Measurements from ENCODE around the gene CYBB.
A peak's percentile ranks its signal among the peaks of the same experiment; 100 is the strongest.

The CYBB gene

DNA sequence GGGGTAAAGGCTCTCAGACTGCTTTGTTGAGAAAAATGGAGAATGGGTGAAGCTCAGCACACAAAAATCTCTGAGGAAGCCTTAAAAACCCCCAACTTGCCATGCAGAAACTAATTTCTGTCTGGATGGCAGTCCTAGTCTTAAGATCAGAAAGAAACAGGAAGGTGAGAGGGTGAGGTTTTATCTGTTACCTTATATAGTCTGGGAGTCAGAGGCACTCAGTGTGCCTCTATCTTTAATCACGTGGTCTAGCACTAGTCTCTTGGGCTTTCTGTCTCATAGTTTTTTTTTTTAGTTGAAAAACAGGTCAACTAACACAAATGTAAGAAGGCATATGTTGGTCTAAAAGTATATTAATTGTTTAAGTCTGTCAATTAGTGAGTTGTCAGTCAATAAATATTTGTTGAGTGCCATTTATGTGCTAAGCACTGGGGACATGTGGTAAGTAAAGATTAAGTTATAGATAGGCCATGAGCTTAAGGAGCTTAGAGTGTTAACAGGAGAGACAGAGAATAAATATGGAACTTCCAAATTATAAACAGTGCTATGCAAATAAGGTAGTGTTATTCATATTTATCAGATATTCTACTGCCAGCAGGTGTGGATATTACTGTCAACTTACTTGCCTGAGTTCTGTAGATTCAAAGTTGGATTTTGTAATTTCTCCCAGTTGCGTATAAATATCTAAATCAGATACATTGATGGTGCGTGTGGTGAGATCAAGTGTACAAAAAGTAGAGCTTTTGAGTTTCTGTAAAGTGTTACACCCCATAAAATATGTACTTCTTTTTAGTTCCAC lies 7.0 kb downstream of the CYBB start:
- DNase-seq (ENCODE audit: low spot score) = no peak

DNA sequence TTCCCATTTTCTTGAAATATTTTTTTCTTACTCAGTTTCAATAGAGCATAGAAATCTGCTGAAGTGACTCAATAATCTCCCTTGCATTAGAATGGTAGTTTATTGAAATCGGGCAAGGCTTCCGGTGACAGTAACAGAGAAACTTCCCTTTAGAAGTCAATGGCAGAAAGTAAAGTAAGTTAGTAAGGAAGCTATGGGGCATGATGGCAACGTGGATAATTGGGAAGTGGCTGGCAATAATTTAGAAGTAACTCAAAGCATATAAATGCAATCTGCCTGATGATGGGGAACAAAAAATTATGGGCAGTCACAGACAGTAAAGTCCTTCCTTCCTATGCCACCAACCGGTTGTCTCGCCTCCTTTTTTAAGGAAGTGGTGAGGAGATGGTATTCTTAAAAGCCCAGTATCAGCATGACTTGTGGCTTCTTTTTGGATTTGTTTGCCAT lies 7.6 kb downstream of the CYBB start:
- no peak for DNase-seq (ENCODE audit: low spot score)

DNA sequence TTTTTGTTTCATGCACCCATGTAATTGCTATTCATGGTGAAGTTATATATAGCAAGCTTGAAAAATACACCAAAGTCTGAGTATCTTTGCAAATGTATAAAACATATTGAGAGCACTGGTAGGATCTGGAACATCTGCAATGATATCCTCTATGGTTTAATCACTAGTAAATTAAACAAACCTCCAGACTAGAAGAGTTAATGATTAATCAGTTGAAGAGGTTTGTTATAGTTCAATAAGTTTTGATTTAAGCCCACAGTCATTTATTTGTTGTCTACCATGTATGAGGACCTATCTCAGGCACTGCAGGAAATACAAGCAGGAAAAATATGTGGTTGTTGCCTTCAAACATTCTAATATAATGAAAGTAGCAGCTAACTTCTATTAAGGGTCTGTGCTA lies 16.5 kb downstream of the CYBB start:
- no peak for DNase-seq (ENCODE audit: low spot score)

DNA sequence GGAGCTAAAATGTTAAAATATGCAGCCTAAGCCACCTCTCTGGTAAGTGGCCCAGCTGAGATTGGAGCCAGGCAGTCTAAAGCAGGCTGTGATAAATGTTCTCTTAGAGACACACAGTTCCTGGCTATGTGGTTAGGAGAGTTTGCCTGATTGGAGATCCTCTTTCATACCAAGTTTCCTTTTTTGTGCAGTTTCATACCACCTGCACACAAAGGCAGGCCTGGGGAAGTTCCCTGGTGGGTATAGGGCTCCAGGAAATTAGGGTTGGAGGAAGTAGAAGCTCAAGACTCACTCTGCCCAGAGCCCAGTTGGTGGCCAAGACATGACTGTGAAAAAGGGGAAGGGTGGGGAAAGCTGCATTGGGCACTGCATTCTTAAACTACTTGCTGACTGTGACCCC lies 16.9 kb downstream of the CYBB start:
- DNase-seq (ENCODE audit: low spot score) = no peak

DNA sequence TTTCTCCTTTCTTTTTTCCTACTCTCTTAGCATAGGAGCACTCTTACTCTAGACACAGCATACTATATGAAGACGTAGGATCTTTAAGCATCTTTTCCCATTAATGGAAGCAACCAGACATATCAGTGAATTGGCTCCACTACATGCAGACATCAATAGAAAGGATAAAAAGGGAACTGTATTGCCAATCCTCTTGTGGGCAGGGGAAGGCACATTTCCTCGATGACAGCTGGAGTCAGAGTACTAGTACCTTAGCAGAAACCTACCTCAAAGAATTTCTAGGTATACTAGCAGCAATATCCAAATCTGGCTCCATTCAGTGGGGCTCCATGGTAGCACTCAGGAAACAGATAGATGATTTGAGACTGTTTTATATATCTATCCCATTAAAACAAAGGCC lies 20.1 kb downstream of the CYBB start:
- no peak for DNase-seq (ENCODE audit: low spot score)

DNA sequence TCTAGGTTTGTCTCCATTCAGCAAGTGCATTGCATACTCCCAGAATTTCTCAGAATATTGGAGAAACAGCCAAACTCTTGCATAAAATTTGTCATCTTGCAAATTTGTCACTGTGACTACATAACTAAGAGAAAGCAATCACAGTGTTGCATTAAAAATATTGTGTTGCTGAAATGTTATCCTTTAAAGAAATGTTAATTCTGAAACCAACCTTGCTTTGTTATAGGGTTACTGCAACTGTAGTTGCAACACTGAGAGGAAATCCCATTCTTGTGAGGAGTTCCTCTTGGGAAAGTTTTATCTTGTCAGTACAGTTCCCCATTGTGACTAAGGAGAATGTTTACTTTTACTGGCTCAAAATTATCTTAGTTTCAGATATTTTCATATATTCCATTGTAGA lies 20.9 kb downstream of the CYBB start:
- DNase-seq (ENCODE audit: low spot score) = no peak

DNA sequence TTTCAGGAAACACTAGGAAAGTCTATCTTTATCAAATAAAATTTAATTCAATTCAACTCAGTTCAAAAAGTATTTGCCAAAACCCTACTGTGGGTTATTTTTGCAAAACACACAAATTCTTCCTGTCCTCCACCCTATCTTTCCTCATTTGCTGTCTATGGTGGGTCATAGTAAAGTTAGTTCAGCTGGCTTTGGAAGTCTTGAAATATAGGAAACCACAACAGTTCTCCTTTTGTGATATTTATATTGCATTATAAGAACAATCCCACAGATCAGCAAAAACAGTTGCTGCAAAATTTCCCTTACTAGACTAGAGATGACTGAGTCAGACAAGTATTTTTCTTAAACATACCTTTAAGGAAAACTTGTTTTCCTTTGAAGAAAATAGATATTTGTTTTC lies 22.2 kb downstream of the CYBB start:
- DNase-seq (ENCODE audit: low spot score) = no peak

DNA sequence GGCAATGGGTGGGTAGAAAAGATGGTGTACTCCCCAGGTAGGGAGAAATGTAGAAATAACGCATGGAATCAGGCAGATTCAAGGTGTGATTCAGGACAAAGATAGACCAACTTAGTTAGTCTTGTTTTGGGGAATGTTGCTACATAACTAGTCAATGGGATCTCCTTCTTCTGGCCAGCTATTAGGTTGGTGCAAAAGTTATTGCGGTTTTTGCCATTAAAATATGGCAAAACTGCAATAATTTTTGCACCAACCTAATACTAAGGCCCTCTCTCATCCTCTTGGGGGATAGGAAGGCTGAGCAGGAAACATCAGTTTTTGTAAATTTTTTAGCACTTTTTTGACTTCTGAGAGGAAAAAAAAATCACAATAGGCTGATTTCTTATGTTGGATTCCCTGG lies 23.2 kb downstream of the CYBB start:
- no peak for DNase-seq (ENCODE audit: low spot score)

DNA sequence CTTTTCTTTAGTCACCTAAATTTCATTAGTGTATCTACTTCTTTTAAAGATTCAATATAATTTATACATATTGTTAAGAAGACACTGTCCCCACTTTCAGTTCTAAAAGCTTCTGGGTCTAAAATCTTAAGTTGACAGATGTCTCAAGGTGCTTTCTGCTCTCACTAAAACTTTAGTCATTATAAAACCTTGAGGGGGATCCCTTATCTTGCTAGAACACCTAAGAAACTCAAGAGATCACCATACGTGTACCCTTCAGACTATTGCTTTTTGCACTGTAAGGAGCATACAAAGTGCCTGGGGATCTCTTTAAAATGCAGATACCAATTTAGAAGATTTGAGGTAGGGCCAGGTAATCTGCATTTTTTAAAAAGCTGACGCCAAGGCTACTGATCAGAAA lies 30.1 kb downstream of the CYBB start:
- no peak for DNase-seq (ENCODE audit: low spot score)

DNA sequence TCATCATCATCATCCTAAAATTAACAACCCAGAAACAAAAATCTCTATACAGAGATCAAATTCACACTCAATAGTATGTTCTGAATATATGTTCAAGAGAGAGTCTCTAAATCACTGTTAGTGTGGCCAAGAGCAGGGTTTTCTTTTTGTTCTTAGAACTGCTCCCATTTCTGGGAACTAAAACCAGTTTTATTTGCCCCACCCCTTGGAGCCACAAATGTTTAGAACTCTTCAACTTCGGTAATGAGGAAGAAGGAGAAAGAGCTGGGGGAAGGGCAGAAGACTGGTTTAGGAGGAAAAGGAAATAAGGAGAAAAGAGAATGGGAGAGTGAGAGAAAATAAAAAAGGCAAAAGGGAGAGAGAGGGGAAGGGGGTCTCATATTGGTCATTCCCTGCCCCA lies 32.3 kb downstream of the CYBB start:
- no peak for DNase-seq (ENCODE audit: low spot score)

DNA sequence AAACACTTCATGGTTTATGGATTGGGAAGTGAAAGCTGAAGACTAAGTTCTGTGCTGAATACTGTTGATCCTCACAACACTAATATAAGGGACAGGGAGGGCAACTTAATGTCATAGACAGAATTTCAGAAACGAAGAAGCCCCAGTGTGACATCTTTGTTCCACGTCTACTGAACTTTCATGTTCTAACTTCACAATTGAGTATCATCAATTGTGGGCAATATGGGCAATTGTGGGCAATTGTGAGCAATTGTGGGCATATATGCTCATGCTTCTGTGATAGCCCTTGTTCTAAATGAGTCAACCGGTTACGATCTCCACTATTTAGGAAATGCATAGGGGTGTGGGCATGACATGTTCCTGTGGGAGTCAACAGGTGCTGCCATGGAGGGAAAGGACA lies 33.7 kb downstream of the CYBB start:
- no peak for DNase-seq (ENCODE audit: low spot score)

DNA sequence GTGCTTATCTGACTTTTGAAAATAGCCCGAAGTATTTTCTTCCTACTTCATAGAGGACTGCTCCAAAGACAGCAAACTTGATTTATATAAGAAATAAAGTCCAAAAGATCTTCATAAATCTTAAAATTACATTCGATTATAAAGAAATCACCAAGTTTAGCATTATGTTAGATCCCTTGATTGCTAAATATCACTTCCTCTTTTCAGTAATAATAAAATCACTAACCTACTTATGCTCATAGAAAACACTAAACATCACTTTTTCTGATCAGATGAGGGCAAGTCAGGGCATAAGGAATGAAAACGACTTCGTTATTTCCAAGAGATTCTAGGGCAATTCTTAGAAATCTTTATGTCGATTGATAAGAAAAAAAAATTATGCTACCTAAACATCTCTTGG lies 35.5 kb downstream of the CYBB start:
- no peak for DNase-seq (ENCODE audit: low spot score)

DNA sequence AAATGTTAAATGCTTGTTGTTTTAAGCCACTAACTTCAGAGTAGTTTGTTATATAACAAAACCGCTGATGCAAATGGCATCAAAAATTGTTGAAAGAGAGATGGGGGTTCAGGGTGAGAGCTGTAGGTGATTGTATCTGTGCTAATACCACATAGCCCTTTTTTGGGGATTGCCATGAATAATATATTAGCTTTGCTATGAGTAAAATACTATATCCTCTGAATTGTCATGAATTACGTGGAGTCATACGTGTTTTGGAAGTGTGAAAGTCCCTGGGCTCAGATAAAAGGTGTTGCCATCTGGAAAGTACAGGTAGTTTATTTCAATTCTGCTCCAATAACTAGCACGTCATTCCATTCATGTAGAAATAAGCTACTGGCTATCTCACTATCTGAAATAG lies 36.9 kb downstream of the CYBB start:
- no peak for DNase-seq (ENCODE audit: low spot score)

DNA sequence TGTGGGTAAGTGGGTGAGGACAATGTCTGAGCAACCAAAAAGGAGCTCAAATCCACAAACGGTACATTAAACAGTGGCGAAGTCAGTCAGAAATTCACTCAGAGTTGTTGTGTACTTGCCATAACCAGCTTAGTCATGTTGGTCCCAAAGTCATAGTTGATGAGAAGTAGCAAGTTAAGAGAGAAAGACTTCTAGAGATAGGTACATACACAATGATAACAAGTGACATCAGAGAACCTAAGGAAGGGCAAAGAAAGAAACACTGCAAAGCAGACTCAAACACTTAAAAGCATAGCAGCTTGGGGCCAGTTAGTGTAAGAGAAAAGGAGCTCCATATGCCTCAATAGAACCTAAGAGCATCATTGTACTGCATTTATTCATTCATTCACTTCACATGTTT lies 37.3 kb downstream of the CYBB start:
- no peak for DNase-seq (ENCODE audit: low spot score)

DNA sequence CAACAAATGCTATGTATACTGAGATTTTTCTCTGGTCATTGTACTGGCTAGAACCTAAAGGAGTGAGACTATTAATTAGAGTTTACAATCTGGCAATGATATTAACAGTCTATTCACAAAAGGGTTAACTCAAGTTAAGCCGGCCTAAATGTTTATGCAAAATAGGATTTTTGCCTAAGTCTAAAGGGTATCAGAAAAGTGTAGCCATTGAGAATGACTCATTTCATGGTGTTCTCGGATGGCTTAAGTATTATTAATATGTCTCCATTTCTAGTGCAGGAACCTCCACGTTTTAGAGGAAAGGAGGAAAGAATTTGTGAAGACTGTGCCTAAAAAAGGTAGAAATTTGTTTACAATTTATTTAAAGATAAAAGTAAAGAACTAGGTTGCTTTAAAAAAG lies 37.7 kb downstream of the CYBB start:
- DNase-seq (ENCODE audit: low spot score) = no peak

DNA sequence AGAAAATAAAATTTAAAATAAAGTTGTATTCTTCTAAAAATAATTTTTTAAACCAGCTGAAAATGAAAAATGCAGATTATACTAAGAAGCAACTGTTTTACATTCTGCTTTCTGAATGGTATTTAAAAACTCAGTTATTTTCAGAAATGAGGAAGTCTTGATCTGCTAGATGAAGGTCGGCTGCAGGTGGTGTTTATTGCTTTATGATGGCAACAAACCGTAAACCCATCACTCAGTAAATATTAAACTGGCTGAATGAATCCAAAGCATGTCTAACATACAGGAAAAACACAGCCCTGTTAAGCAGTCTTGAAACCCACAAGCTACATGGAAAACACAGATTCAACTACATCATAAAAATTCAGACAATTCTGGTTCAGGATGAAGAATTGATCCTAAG lies 38.2 kb downstream of the CYBB start:
- DNase-seq (ENCODE audit: low spot score) = no peak

DNA sequence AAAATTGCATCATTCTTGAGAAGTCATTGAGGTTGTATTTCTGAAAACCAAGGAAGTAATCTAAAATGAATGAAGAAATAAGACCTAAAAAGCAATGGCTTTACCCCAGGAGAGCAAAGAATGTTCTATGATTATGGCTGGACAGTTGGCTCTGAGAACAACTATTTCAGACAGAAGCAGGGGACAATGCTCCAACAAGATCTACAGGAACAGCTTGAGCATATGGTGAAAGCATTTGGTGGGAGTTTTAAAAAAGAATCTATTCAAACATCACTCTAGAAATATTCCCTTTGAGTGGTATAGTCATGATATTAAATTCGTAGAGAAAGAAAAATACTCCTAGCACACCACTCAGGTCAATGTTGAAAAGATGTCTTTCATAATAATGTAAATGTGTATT lies 40.8 kb downstream of the CYBB start:
- DNase-seq (ENCODE audit: low spot score) = no peak

DNA sequence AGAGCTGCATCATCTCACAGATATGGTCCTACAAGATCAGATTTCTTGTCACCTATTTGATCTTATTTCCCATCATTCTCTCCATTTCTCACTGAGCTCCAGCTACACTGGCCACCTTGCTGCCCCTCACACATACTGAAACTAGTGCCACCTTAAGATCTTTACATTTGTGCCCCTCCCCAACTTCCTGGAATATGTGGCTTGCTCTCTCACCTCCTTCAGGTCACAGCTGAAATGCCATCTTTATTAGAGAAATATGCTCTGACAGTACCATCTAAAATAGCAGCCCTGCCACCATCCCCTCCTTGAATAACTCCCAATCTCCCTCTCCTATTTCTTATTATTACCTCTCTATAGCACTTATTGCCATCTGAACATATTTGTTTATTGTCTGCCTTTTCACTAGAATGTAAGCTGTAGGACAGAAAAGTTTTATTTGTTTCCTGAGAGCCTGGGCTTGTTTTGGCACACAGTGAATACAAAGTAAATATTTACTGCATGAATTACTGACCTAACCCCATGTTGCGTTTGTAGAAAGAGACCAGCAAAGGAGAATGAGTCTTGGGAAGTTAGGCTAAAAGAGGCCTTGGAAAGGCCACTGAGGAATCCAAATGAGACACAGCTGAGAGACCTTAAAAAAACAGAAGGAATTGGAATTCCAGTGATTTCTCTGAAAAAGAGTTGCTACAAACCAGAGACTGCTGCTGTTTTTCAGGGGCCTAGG lies 44.8 kb downstream of the CYBB start:
- DNase-seq (ENCODE audit: low spot score) = no peak

DNA sequence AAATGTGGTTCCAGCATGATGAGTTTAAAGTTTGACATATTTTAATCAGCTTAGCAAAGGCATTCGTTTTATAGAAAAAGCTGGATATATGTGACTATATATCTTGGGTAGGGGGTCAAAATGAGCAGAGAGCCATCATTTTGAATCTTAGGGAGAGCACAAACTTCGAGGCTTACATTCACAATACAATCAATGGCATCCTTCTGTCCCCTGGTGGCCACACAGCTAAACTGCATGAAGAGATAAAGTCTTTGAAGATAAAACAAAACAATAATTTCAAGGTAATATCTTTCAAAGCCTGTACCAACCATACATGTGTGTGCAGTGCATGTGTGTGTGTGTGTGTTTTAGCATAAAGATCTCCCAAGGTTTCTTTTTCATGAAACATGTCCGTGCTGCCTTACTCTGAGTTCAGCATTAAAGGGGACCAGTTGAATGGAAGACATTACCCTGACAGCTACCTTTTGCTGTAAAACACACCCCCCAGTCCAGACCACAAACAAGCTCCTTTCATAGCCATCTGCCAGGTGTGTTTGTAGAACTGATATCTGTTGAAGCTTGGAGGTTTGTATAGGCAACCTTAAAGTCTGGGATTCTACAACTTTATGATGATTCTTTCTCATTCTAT lies 45.5 kb downstream of the CYBB start:
- DNase-seq (ENCODE audit: low spot score) = peak; percentile 25

DNA sequence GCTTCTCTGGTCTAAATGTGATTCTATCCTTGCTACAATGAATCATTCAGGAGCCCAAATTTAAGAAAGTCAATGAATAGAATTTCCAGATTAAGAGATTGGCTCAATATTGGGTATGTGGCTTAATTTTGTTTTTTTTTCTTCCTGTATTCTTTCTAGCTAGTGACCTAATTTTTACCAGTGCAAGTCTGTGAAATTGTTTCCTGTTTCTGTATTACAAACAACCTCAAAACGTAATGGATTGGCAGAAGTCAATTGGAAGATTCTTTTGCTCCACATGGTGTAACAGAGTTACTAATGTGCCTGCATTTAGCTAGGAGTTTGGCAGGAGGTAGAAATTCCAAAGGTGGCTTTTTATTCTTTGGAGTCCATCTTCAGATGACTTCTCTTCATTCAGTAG lies 49.9 kb downstream of the CYBB start:
- DNase-seq (ENCODE audit: low spot score) = no peak

DNA sequence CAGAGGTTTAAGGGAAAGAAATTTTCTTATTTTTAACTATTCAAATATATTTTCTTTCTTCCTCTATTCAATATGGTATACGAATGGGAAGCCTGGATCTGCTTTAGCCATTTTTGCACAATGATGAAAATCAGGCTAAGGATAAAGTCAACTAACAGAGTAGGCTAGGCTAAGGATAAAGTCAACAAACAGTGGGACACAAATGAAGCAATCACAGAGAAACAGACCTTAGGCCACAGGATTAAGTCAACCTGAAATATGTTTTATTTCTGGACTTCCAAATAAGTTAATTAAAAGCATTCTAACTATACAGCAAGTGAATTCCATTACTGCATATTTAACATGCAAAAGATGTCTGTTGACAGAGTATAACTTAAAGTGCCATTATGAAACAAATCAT lies 50.5 kb downstream of the CYBB start:
- DNase-seq (ENCODE audit: low spot score) = no peak

DNA sequence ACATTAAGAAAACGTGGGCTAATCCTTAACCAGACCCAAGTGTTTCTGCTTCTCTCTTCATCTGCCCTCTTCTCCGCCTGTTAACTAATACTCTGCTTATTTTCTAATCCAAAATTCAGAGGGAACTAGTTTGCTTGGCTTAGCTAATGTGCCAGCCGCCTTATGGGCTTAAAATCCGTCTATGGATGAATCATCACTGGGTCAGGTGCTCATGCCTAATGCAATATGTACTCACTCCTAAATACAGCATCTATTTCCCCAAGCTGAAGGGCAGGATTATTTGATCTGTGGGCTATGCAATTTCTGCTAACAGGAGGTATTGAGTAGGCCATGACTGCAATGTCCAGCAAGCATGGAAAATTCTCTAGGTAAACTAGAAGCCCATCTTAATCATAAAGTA lies 55.1 kb downstream of the CYBB start:
- DNase-seq (ENCODE audit: low spot score) = no peak

DNA sequence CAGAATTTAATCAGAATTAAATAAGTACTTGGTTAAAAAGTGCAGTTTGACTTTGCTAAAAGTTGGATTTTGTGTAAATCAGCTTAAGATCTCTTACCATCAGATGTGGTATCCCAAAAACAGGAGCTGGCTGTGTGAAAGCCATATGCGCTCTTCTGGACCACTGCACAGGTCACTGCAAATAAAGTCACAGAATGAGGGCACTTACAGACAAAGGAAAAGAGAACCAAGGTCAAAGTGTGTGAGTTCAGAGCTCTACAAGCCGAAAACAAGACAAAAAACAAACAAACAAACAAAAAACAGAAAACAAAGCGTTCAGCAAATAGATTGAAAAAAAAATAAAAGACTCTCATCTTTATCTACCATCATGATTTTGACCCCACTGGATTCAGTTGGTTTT lies 61.1 kb downstream of the CYBB start:
- no peak for DNase-seq (ENCODE audit: low spot score)

Measured in iPS-NIHi11 (cell line).